Hepatocyte (in vitro differentiated cells): ENCODE results near the gene SRR. TPM values are rescaled to one million over a fixed set of nuclear protein-coding genes. Genes with fewer than 3 reads are reported as not detected.

Experiments used
- DNase-seq: peaks from one replicate; pipeline ENCODE4 v3.0.0-alpha.2; 2016; ENCODE audit warnings: low spot score
- H2AFZ ChIP-seq: fragments of 200-600 bp; sonication (generic); 2 replicates; pipeline ENCODE4 v1.6.0; 2016; ENCODE audit warnings: antibody characterized with exemption, mild to moderate bottlenecking
- H3K27ac ChIP-seq: fragments of 200-600 bp; sonication (generic); 2 replicates; pipeline ENCODE4 v1.5.1; 2016; ENCODE audit warnings: mild to moderate bottlenecking
- H3K27me3 ChIP-seq: fragments of 200-600 bp; sonication (generic); 2 replicates; pipeline ENCODE4 v1.6.1; 2016
- H3K36me3 ChIP-seq: fragments of 200-600 bp; sonication (generic); replicated peaks from 2 replicates; pipeline ENCODE4 v1.5.1; 2016; ENCODE audit warnings: low read depth; ENCODE audit not compliant: insufficient read depth
- H3K4me1 ChIP-seq: fragments of 200-600 bp; sonication (generic); 2 replicates; pipeline ENCODE4 v1.5.1; 2016; ENCODE audit warnings: mild to moderate bottlenecking, moderate library complexity; ENCODE audit not compliant: insufficient read depth
- H3K4me2 ChIP-seq: fragments of 200-600 bp; sonication (generic); 2 replicates; pipeline ENCODE4 v1.6.0; 2016
- H3K4me3 ChIP-seq: fragments of 200-600 bp; sonication (generic); 2 replicates; pipeline ENCODE4 v1.5.1; 2016; ENCODE audit warnings: mild to moderate bottlenecking
- H3K79me2 ChIP-seq: fragments of 200-600 bp; sonication (generic); 2 replicates; pipeline ENCODE4 v1.6.0; 2017; ENCODE audit warnings: mild to moderate bottlenecking
- H3K9me2 ChIP-seq: fragments of 200-600 bp; sonication (generic); replicated peaks from 2 replicates; pipeline ENCODE4 v1.6.0; 2017; ENCODE audit warnings: mild to moderate bottlenecking; ENCODE audit not compliant: insufficient read depth
- H3K9me3 ChIP-seq: fragments of 200-600 bp; sonication (generic); 2 replicates; pipeline ENCODE4 v1.5.1; 2016; ENCODE audit warnings: low read depth, mild to moderate bottlenecking
- H4K20me1 ChIP-seq: fragments of 200-600 bp; sonication (generic); 2 replicates; pipeline ENCODE4 v1.6.0; 2016; ENCODE audit warnings: mild to moderate bottlenecking; ENCODE audit not compliant: insufficient read depth, poor library complexity, severe bottlenecking
- CTCF ChIP-seq: fragments of 200-600 bp; sonication (generic); IDR thresholded peaks from 2 replicates; pipeline ENCODE4 v1.5.1; 2016; ENCODE audit warnings: antibody characterized with exemption, mild to moderate bottlenecking; ENCODE audit not compliant: poor library complexity
- EZH2 ChIP-seq: fragments of 200-600 bp; sonication (generic); IDR thresholded peaks from 2 replicates; pipeline ENCODE4 v1.6.1; 2016; ENCODE audit warnings: antibody characterized with exemption, mild to moderate bottlenecking, borderline replicate concordance
- EZH2phosphoT487 ChIP-seq: fragments of 200-600 bp; sonication (generic); IDR thresholded peaks from one replicate; pipeline ENCODE4 v1.6.1; 2018; ENCODE audit warnings: antibody characterized with exemption, mild to moderate bottlenecking, low read depth, moderate library complexity; ENCODE audit not compliant: unreplicated experiment, severe bottlenecking
- WGBS: methylation state at CpG from one replicate; pipeline ENCODE4 v1.1.6; 2016; ENCODE audit warnings: low lambda C conversion rate; ENCODE audit errors: missing lambda C conversion rate; 5-methylcytosine and 5-hydroxymethylcytosine counted together
- polyA plus RNA-seq: library from polyadenylated mRNA; unstranded; fragments of >200 nt; fragmentation: Nextera tagmentation; extraction: Ambion mirVana; gene quantifications from 2 replicates; pipeline ENCODE4 v1.2.1, GENCODE V29; 2016
- total RNA-seq: library from RNA; depleted of rRNA; stranded (reverse); fragments of >200 nt; gene quantifications from 2 replicates; pipeline ENCODE4 v1.2.3, GENCODE V29; 2014

Gene SRR
- total and polyA plus RNA-seq, 2 experiments from 2014 or later = 7.8 to 16.0 TPM

- TF ChIP-seq CTCF = no peak
- no peaks in the 10 kb centered on the region for H3K79me2 ChIP-seq
- H3K9me3 ChIP-seq = no peaks in the 10 kb centered on the region
- no peaks in the 10 kb centered on the region for H3K4me1 ChIP-seq
- no peak overlapping the region for H3K4me3 ChIP-seq
- no peak overlapping the region for H3K27ac ChIP-seq
- no peaks in the 10 kb centered on the region for H3K27me3 ChIP-seq
- H4K20me1 ChIP-seq = no peaks in the 10 kb centered on the region
- no peaks in the 10 kb centered on the region for H3K9me2 ChIP-seq
- H2AFZ ChIP-seq = no peak overlapping the region
- DNase-seq = no peak
- no peaks in the 10 kb centered on the region for H3K36me3 ChIP-seq
- WGBS = 95% methylated on average over 30 of the region's 30 CpGs
- H3K4me2 ChIP-seq = no peak overlapping the region
Observed at GRCh38 chr17:2371183-2372130, 67.7 kb downstream of the SRR start.

GRCh38 chr17:2372180-2372579 lies 68.4 kb downstream of the SRR start:
- Histone ChIP-seq H3K27ac (no peak overlapping the region), H3K79me2 (no peaks in the 10 kb centered on the region), H3K36me3 (no peaks in the 10 kb centered on the region), H3K4me3 (no peak overlapping the region), H3K9me3 (no peaks in the 10 kb centered on the region), H4K20me1 (no peaks in the 10 kb centered on the region), H3K27me3 (no peaks in the 10 kb centered on the region), H2AFZ (no peak overlapping the region), H3K9me2 (no peaks in the 10 kb centered on the region), H3K4me1 (no peaks in the 10 kb centered on the region), H3K4me2 (no peak overlapping the region)
- no peak for DNase-seq
- TF ChIP-seq EZH2 (no peak), CTCF (no peak), EZH2phosphoT487 (no peak)
- WGBS = 98% methylated on average over 18 of the region's 26 CpGs

- no peaks in the 10 kb centered on the region for H3K79me2 ChIP-seq
- H3K4me2 ChIP-seq = no peak overlapping the region
- no peaks in the 10 kb centered on the region for H3K9me2 ChIP-seq
- no peaks in the 10 kb centered on the region for H4K20me1 ChIP-seq
- H3K4me1 ChIP-seq = no peaks in the 10 kb centered on the region
- WGBS = 91% methylated on average over 16 of the region's 16 CpGs
- no peaks in the 10 kb centered on the region for H3K9me3 ChIP-seq
- no peaks in the 10 kb centered on the region for H3K36me3 ChIP-seq
- H3K27ac ChIP-seq = no peak overlapping the region
- no peak overlapping the region for H3K4me3 ChIP-seq
- no peaks in the 10 kb centered on the region for H3K27me3 ChIP-seq
- no peak for DNase-seq
- no peak for TF ChIP-seq EZH2phosphoT487
- no peak for TF ChIP-seq CTCF
- no peak for TF ChIP-seq EZH2
- no peak overlapping the region for H2AFZ ChIP-seq
Observed at GRCh38 chr17:2372681-2373080, 68.9 kb downstream of the SRR start.
